Type B pancreatic cell (in vitro differentiated cells): ENCODE measurements around the gene NYNRIN. TPM values are rescaled to one million over a fixed set of nuclear protein-coding genes. Genes with fewer than 3 reads are reported as not detected.

Experiments
- DNase-seq: peaks from one replicate; pipeline ENCODE4 v3.0.0; 2021; ENCODE audit warnings: mixed read lengths; ENCODE audit not compliant: unreplicated experiment; ENCODE audit errors: extremely low spot score
- H3K27ac Mint-ChIP-seq: 2 replicates; pipeline ENCODE4 v1.8.0; 2021; ENCODE audit warnings: mild to moderate bottlenecking, mixed read lengths
- H3K27me3 Mint-ChIP-seq: 2 replicates; pipeline ENCODE4 v1.8.0; 2021; ENCODE audit warnings: mixed read lengths
- H3K36me3 Mint-ChIP-seq: 2 replicates; pipeline ENCODE4 v1.8.0; 2021; ENCODE audit warnings: mixed read lengths
- H3K4me1 Mint-ChIP-seq: one replicate; pipeline ENCODE4 v1.8.0; 2021; ENCODE audit warnings: mixed read lengths; ENCODE audit not compliant: unreplicated experiment
- H3K4me3 Mint-ChIP-seq: 2 replicates; pipeline ENCODE4 v1.8.0; 2021; ENCODE audit warnings: mild to moderate bottlenecking, mixed read lengths
- H3K9me3 Mint-ChIP-seq: 2 replicates; pipeline ENCODE4 v1.8.0; 2021; ENCODE audit warnings: mixed read lengths
- CTCF ChIP-seq: fragments of 200-600 bp; sonication (generic); conservative IDR thresholded peaks from 2 replicates; pipeline ENCODE4 v1.5.0; 2021; ENCODE audit warnings: antibody characterized with exemption, mild to moderate bottlenecking
- total RNA-seq: library from RNA; stranded (reverse); gene quantifications from 2 replicates; pipeline ENCODE4 v1.2.1, GENCODE V29; 2021; ENCODE audit warnings: low replicate concordance

Gene NYNRIN
- total RNA-seq, 1 donor from 2014 or later = 79.2 TPM

GRCh38 chr14:24367514-24368211 lies 31.1 kb upstream of the NYNRIN start, which contains the start of gene NFATC4:
Gene NFATC4 (plus strand): TSS chr14:24368184. CDS start chr14:24368341, 157 bp downstream.
- Mint-ChIP-seq H3K4me3 (peak within 1 kb of the TSS; percentile 95), H3K36me3 (no peaks in the 10 kb centered on the region), H3K9me3 (no peaks in the 10 kb centered on the region), H3K27ac (peak within 1 kb of the TSS; percentile 99), H3K4me1 (peaks cover 19% of the 10 kb centered on the region), H3K27me3 (no peaks in the 10 kb centered on the region)
- TF ChIP-seq CTCF = no peak
- DNase-seq = peak; percentile 80

GRCh38 chr14:24368212-24368561 lies 30.6 kb upstream of the NYNRIN start:
- peak; percentile 78 for DNase-seq
- Mint-ChIP-seq H3K27me3 (no peaks in the 10 kb centered on the region), H3K4me1 (peaks cover 19% of the 10 kb centered on the region), H3K36me3 (no peaks in the 10 kb centered on the region), H3K27ac (peak overlapping the region; percentile 99), H3K4me3 (peak overlapping the region; percentile 95), H3K9me3 (no peaks in the 10 kb centered on the region)
- no peak for TF ChIP-seq CTCF

GRCh38 chr14:24368562-24369252 lies 30.1 kb upstream of the NYNRIN start:
- TF ChIP-seq CTCF = peak; percentile 28
- Mint-ChIP-seq H3K27me3 (no peaks in the 10 kb centered on the region), H3K9me3 (no peaks in the 10 kb centered on the region), H3K4me1 (peaks cover 19% of the 10 kb centered on the region), H3K36me3 (no peaks in the 10 kb centered on the region), H3K27ac (peak overlapping the region; percentile 99), H3K4me3 (peak overlapping the region; percentile 95)
- DNase-seq = peak; percentile 82

- Mint-ChIP-seq H3K9me3 (no peaks in the 10 kb centered on the region), H3K4me3 (peak overlapping the region; percentile 86), H3K27ac (peak overlapping the region; percentile 72), H3K36me3 (no peaks in the 10 kb centered on the region), H3K4me1 (peaks cover 19% of the 10 kb centered on the region), H3K27me3 (no peaks in the 10 kb centered on the region)
- TF ChIP-seq CTCF = no peak
- DNase-seq = no peak
Observed at GRCh38 chr14:24369463-24369862, 29.3 kb upstream of the NYNRIN start.

- peaks cover 19% of the 10 kb centered on the region for H3K4me1 Mint-ChIP-seq
- TF ChIP-seq CTCF = no peak
- H3K27ac Mint-ChIP-seq = no peak overlapping the region
- peak overlapping the region; percentile 22 for H3K4me3 Mint-ChIP-seq
- H3K27me3 Mint-ChIP-seq = no peaks in the 10 kb centered on the region
- H3K36me3 Mint-ChIP-seq = no peaks in the 10 kb centered on the region
- DNase-seq = no peak
- no peaks in the 10 kb centered on the region for H3K9me3 Mint-ChIP-seq
Observed at GRCh38 chr14:24369907-24370687, 28.7 kb upstream of the NYNRIN start.
